HTR-8/SVneo (cell line): ENCODE results near the gene MAP2K5.

ENCODE experiments used
- DNase-seq: peaks from one replicate; pipeline ENCODE4 v3.0.0; 2011; ENCODE audit warnings: low spot score, mixed read lengths; ENCODE audit not compliant: insufficient read length
- FAIRE-seq: peaks from 2 replicates; lab custom pipeline; 2011; peaks lifted over from hg19 to GRCh38; lab: Jason Lieb, UNC

MAP2K5 gene

DNA sequence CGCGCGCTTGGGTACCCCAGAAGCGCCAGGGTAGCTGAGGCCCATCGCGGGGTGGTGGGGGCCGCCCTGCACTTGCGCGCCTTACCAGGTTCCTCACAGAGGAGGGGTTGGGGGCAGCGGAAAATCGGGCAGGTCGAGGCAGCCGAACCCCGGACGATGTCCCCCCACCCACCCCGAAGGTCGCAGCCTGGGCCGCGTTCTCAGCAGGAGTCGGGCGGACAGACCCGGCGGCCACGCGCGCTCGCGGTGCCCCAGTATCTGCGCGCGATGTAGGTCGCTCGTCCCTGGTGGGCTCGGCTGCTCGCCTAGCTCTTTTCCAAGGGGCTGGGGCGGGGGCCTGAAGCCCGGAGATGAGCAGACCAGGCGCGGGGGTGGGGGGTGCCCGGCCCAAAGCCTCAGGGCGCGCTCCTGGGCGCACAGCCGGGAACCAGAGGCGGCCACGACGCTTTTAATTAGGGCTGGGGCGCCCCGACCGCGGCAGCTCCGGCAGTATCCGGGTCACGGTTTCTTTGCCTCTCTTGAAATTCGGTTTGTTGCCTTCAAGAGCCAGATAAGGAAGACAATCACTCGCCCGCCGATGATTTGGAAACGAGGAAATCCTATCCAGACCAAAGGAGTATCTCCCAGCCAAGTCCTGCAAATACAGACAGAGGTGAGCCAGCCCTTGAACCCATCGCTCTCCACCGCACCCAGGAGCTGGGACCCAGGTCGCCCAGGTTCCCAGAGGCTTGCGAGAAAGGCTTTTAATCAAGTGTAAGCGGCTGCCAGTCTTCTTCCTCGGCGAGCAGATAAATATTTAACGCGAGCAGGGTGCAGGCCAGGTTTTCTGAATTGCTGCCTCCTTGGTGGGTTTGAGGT lies 287.4 kb downstream of the MAP2K5 start:
- DNase-seq: no peak
- no peak for FAIRE-seq

DNA sequence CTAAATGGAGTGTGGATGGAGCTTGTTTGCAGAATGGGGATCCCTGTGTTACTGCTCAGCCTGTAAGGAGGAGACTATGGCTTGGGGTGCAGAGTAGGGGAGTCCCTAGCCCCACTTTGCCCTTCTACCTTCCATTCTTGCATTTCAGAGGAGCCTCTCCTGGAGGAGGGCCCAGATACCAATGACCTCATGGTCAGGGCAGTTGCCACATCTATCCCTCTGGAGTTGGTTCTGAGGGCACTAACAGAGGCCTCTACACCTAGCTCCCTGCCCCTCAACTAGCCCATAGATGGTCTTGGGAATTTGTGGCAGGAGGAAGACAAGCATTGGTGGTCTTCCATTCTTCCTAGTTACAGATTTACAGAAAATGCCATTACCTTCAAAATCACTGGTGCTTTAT lies 288.9 kb downstream of the MAP2K5 start:
- DNase-seq: no peak
- FAIRE-seq: no peak

DNA sequence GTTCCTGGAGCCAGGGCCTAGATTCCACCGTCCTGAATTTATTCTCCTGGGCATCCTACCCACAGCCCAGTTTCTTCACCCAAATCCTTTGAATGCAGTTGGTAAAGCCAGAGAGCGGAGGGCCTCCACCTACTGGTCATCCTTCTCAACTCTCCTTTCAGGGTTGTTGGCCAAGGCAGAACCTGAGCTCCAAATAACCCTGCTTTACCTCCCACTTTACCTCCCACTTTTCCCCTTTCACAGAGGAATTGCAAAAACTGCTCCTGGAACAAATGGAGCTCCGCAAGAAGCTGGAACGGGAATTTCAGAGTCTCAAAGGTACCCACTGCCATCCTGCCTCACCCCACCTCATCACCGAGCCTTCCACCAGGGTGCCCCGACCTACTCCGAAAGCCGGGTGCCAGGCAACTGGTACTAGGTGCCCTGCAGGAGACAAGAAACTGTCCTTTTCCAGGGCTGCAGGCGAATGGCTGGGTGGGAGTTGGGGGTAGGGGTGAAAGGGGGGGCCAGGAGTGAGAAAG lies 289.6 kb downstream of the MAP2K5 start:
- FAIRE-seq (no peak), DNase-seq (no peak)

DNA sequence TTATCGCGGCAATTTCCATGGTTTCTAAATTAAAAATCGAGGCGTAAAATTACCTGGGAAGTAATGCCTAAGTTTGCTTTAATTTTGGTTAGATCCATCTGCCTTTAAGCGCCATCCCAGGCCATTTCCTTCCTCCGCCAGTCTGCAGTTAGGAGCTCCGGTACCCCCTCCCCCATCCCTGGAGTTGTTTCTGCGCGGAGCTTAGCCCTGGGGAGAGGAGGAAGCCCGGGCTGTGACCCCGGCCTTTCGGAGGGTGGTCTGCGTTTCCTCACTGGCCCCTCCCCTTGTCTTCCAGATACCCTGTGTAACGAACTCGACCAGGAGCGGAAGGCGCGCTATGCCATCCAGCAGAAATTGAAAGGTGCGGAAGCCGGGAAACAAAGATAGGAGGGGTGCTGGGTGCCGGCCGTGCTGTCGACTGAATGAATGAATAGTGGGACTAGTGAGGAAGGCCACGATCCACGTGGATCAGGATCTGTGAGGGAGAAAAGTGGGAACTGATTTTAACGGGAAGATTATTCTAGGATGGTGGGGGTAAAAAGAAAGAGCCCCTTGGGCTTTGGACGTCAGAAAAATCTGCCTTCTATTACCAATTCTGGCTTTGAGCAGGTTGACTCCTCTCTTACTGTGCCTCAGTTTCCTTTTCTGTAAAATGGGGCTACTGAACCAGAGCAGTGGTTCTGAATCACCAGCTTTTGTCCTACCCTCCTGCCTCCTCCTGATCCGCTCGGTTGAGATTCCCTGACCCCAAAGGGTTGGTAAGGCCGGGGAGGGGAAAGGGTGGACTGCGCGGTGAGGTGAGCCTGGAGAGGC lies 290.6 kb downstream of the MAP2K5 start:
- DNase-seq (no peak), FAIRE-seq (no peak)

DNA sequence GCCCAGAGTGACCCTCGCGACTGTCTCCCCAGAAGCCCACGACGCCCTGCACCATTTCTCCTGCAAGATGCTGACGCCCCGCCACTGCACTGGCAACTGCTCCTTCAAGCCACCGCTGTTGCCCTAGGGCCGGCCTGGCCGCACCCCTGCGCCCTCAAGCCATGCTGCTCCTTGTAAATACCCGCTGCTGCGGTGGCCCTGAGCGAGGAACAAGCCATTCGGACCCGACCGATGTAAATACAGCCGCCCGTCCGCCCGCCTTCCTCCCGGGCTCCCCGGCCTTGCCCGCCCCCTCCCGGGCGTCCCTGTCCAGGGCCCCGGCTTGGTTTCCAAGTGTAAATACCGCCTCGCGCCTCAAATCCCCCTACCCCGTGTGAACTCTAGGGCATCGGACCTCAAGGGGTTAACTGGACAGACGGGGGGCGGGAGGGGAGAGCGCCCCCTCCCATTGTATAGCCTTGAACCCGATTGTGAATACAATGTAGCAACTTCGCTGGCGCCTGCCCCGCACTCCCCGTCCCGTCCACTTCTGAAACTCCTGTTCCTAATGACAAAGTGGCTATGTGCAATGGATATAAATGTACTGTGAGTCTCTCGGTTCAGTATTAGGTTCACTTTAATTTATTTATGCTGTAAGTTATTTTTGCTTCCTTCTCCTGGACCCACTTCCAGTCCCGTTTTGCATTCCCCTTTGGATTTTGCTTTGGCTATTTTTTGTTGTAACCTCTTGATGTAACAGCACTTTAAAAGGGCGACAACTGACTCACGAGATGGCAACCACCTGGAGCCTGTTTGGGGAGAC lies 291.4 kb downstream of the MAP2K5 start:
- DNase-seq (no peak), FAIRE-seq (peak; percentile 85)

DNA sequence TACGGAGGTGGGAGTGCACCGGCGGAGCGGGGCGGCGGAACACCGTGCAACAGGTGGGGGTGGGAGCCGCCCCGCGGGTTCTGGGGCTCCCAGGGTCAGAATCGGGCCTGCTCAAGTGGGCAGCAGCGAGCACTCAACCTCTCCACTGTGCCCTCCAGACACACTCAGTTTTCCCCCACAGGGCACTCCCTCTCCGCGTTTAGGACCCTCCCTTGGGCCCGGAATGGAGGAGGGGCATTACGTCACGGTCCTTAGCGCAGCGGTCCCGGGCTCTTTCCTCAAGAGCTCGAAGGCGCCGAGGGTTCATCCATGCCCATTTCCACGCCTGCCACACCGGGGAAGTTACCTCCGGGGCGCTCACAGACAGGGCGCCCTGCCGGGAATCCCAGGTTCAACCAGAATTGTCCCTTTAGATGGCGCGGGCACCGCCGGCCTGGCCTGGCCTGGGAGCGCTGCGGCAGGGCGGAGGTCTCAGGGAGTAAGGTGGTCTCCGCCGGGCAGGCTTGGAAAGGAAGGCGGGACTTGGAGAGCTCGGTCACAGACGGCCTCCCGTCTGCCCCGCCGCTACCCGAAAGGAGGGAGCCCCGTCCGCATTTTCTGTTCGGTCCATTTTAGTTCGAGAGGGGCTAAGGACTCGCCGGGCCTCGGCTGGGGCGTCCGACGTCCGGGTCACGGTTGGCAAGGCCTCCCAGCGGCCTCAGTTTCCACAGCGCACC lies 292.2 kb downstream of the MAP2K5 start:
- no peak for DNase-seq
- no peak for FAIRE-seq

DNA sequence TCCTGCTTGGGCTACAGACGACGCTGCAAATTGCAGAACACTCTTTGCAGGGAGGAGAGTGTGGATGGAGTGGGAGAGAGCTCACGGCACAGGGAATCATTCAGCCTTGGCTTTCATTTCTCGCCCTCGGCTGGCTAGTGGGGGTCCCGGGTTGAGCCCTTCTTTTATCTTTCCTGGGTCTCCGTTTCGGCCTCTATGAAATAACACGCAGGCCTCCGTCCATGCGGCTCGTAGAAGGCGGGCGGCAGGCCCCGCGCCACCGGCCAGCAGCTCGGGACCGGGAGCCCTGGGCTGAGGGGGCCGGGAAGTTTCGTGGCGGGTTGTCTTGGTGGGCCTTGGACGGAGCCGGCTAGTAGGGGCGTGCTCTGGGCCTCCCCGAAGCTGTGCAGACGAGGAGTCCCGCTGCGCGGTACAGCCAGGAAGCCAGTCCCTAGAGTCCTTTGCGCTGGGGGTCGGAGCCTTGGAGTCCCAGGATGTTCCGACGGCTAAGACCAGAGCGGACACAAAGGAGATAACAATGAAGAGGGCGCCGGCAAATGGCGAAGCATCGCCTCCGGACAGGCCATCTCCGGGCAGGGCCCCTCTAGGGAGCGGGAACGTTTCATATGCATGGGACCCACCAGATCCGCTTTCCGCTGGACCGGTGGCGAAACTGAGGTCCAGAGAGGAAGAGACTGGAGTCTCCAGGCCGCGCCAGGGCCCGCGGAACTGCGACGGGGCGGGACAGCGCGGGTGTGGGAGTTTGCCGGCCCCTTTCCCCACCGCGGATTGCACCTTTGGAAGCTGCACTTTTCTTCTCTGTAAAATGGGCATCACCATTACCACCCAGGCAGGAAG lies 293.0 kb downstream of the MAP2K5 start:
- FAIRE-seq: no peak
- no peak for DNase-seq

DNA sequence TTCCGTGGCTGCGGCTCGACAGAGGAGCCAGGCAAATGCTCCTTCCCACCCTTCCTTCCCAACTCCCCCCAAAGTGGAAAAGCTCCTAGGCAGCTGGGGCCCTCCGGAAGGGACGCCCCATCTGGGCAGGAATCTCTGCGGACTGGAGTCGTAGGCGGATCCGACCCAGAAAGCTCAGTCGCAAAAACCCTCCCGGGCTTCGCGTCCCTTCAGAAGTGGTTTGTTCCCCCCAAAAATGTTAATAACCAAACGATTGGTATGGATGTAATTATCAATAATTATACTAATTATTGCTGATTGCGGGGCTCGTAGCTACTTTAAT lies 293.6 kb downstream of the MAP2K5 start:
- no peak for FAIRE-seq
- no peak for DNase-seq

DNA sequence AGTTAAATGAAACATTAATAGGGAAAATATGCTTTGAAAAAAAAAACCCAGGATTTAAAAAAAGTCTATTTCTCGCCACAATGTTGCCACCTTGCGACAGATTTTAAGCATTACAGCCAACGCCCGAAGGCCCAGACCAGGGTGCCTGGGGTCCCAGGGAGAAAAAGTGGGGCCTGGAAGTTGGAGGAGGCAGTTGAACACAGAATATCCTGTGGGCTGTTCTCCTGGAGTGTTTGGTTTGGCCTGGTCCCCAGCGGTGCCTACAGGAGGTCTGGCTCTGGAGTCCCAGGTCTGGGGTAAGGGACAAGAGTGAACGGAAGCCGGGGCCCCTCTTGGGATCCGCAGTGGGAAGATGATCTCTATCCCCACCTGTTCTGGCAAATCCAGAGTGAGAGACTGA lies 294.0 kb downstream of the MAP2K5 start:
- FAIRE-seq (no peak), DNase-seq (no peak)

DNA sequence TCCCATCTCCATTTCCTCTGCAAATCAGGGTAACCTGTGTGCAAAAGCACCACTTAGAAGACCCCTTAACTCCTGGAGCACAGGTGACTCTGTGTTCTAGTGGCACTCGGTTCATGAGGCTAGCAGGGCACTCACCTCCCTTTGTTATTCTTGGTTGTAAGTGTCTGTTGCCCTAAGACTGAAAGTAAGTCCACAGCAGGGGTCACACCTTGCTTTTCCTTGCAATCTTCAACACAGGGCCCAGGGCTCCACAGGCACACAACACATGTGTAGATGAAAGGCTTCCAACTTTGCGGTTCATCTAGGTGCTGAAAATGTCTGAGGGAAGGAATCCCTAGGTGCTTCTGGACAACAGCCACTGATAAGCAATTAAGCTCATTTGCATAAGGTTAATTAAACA lies 294.5 kb downstream of the MAP2K5 start:
- FAIRE-seq (no peak), DNase-seq (no peak)

DNA sequence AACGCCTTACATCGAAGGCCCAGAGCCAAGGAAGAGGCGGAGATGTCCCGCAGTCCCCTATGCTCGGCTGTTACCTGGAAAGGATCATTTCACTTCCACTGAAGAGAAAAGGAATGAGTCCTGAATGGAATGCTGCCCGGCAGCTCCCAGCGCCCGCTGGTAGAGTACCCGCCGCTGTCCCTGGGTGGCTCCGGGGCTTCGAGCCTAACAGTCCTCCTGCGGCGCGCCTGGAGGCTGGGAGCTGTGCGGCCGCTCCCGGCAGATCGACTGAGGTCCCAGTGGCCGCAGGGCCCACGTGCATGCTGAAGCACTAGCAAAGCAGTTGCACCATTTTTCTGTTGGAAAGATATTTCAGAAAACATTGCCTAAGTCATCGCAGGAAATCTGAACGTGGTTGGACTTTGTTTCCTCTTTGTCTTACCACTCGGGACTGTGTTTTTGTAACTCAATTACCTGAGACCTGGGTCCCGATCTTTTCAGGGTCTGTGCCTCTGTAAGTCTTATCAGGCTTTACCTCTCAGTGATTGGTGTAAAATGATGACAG lies 296.4 kb downstream of the MAP2K5 start:
- no peak for DNase-seq
- peak; percentile 57 for FAIRE-seq

DNA sequence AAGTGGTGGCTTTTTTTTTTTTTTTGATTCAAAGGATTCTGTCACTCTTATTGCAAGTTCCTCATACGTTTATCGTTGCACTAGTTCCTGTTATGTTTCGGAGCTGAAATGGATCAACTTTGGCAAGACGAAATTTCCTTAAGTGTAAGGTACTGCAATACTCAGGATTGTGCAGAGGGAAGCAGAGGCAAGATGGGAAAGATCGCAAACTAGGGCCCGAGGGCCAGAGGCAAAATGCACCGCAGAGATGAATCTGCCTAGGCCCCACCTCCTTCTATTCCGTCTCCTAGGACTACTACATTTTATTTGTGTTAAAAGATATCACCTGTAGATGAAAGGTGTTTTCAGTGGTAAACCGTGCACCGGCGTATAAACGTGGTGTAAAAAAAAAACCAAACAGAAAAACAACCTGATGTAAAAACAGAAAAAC lies 297.0 kb downstream of the MAP2K5 start:
- DNase-seq (no peak), FAIRE-seq (no peak)

DNA sequence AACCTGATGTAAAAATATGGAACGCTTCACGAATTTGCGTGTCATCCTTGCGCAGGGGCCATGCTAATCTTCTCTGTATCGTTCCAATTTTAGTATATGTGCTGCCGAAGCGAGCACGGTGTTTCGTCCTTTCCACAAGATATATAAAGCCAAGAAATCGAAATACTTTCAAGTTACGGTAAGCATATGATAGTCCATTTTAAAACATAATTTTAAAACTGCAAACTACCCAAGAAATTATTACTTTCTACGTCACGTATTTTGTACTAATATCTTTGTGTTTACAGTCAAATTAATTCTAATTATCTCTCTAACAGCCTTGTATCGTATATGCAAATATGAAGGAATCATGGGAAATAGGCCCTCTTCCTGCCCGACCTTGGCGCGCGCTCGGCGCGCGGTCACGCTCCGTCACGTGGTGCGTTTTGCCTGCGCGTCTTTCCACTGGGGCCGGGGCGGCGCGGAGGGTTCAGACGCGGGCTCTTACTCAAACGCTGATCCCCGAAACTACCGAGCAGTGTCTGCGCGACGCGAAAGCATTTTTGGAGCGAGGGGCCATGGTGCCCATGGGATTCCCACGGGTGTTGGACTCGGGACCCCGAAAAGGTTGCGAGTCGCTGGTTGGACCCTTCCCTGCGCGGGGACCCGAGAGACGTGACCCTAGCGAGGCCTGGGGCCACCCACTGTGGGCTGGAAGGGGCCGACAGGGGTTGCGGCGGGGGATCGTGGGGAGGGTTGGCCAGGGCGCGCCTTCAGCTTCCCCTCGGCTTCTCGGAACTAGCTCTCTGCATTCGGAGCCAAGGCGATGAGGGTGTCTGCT lies 297.6 kb downstream of the MAP2K5 start, which contains the start of gene RNU6-1:
TSS of gene RNU6-1 (minus strand) at position 117 of the 820 bp plus-strand sequence.
- FAIRE-seq (peak; percentile 73), DNase-seq (peak; percentile 90)

DNA sequence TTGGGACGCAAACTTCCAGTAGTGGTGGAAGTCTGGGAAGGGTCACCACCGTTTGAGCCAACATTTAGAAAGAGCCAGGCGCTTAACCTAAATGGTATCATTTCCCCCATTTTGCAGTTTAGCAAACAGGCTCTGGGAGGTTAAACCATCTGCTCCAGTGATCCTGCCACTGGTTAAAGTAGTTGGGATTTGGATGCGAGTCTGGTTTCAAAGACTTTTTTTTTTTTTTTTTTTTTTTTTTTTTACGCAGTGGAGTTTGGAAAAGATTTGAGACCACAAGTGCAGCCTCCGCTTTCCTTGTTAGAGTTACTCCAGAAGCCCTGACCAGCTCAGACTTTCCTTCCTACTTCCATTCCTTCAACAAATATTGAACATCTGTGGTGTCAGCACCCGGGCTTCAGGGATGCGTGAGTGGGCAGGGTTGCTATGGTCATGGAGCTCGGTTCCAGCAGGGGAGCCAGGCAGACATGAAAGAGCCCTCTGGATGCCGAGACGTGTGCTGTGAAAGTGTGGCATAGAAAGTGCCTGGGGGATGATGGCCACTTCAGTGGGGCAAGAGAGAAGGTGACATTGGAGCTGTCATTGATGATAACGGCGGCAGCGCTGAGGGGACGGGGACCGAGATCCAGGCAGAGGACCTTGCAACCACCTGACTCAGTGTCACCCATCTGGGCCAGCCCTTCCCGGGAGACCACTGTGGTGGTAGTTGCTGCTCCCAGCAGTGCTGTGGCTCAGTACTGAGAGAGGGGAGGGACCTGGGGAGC lies 298.4 kb downstream of the MAP2K5 start:
- FAIRE-seq: no peak
- no peak for DNase-seq

DNA sequence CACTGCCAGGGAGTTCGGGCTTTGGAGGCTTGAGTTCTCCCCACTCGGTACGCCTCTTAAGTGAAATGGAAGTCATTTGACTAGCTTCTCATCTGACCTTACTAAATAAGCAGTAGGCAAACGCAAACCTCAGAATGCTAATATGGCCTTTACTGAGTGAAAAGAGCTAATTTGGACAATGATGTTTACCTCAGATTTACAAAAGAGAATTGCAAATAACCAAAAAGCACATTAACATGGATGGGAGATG lies 298.9 kb downstream of the MAP2K5 start:
- DNase-seq: no peak
- FAIRE-seq: no peak

DNA sequence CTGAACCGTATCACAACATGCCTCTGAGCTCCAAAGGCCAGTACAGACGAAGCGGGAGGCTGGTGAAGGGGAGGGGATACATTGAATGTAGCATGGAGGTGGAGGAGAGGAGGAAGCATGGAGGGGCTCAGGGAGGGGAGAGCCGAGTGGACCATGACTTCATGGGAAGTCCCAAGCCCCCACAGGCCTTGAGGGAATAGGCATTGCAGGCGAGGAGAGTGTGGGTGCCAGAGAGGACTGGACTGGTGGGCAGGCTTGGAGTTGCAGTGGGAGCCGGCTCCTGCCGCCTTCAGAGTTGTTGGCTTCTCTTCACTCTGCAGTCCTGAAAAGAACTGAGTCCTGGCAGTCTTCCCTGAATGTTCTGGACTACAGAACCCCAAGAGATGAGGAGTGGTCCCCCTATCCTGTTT lies 300.6 kb downstream of the MAP2K5 start:
- no peak for FAIRE-seq

More for the DNA sequence above, 300.6 kb downstream of the MAP2K5 start:
- DNase-seq: no peak
